Body of pancreas (tissue), 4 donors: ENCODE measurements around the gene STRIP2. TPM values are rescaled to one million over a fixed set of nuclear protein-coding genes. Genes with fewer than 3 reads are reported as not detected.
"Not testable (repeated sequence)": the region's sequence is repeated elsewhere in the genome, so short reads cannot be mapped to it uniquely, and the experiment has no call there.

Experiments
- ATAC-seq: fragments of 150-250 bp; one replicate; pipeline ENCODE4 v1.9.1; 2016
- DNase-seq, 4 donors: peaks; one replicate each; pipeline ENCODE4 v3.0.0-alpha.2; 2019
- H3K27ac ChIP-seq, 4 donors: fragments of 200-600 bp; sonication (generic); 1 replicate in 3 of 4; 2 replicates in 1 of 4; pipeline versions ENCODE4 v1.5.1 to v1.6.1; 2016 to 2019; ENCODE audit warnings: mild to moderate bottlenecking in 1 of 4, mixed read lengths in 1 of 4, moderate library complexity in 1 of 4
- H3K27me3 ChIP-seq, 2 donors: fragments of 200-600 bp; sonication (generic); one replicate each; pipeline ENCODE4 v1.6.0; 2016; ENCODE audit warnings: mild to moderate bottlenecking in 1 of 2
- H3K36me3 ChIP-seq, 2 donors: fragments of 200-600 bp; sonication (generic); replicated peaks in 1 of 2; 2 replicates each; pipeline ENCODE4 v1.5.1; 2016; ENCODE audit warnings: low read depth in 2 of 2; ENCODE audit not compliant: insufficient read depth in 1 of 2
- H3K4me1 ChIP-seq: fragments of 200-600 bp; sonication (generic); one replicate; pipeline ENCODE4 v1.6.0; 2016
- H3K4me3 ChIP-seq, 2 donors: fragments of 200-600 bp; sonication (generic); 1 replicate in 1 of 2; 2 replicates in 1 of 2; pipeline ENCODE4 v1.5.1; 2016 to 2019
- H3K9me3 ChIP-seq, 3 donors: fragments of 200-600 bp; sonication (generic); 1 replicate in 2 of 3; 2 replicates in 1 of 3; pipeline ENCODE4 v1.5.1; 2016
- POLR2A ChIP-seq, 3 donors: fragments of 450-650 bp; IDR thresholded peaks; one replicate each; pipeline ENCODE4 v1.6.1; 2016; ENCODE audit warnings: antibody characterized with exemption in 3 of 3, mild to moderate bottlenecking in 2 of 3
- WGBS, 2 donors: methylation state at CpG; one replicate each; pipeline ENCODE4 v1.1.5; 2017; 5-methylcytosine and 5-hydroxymethylcytosine counted together
- intact Hi-C: fragments of 100-400 bp; cut with DNase I; formaldehyde crosslinking; loops from one replicate; pipeline ENCODE4 v1.15.1; 2023
- total RNA-seq, 2 donors: library from RNA; depleted of rRNA; stranded (reverse); fragments of >200 nt; gene quantifications; one replicate each; pipeline ENCODE4 v1.1.0, GENCODE V29; 2016
- TF ChIP-seq, protein P1 (sequence below), 7 experiments: fragments of 450-650 bp in 4 of 7; fragments of 200-600 bp in 3 of 7; sonication (generic) in 3 of 7; IDR thresholded peaks; one replicate each; pipeline ENCODE4 v1.5.1; 2016 to 2019; ENCODE audit warnings: antibody characterized with exemption in 7 of 7

STRIP2 gene
- total RNA-seq, 2 donors from 2014 or later = 0.26 TPM; not detected in 1

DNA sequence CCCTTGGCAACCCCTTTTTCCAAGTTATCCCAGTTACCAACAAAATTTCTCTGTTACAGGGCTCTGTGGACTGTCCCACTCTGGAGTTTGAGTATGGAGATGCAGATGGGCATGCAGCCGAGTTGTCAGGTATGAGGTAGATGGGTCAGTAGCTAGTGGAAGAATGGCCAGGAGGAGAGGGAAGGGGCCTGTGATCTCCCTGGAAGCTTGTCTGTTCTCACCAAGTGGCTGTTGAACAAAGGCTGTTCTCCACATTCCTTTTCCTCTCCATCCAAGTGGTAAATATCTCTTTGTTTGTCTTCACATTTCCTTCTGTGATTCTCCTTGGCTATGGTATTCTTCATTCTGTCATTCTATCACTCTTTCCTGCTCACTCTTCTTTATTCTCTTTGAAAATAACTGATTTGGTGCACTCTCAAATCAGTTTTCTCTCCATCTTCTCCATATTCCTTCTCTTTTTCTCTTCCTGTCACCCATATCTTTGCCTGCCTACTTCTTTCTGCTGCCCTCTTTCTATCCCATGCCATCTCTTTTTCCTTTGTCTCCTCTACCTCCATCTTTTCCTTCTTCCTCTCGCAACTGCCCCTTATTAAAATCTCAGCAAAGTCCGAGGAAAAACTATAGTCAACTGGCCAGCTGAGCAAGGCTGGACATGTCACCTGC is 5.9 kb downstream of the STRIP2 start:
- peaks cover 15% of the 10 kb centered on the region for H3K4me1 ChIP-seq
- no peak for TF ChIP-seq POLR2A (IDR thresholded peaks at IDR 0.05)
- TF ChIP-seq, protein P1, sequence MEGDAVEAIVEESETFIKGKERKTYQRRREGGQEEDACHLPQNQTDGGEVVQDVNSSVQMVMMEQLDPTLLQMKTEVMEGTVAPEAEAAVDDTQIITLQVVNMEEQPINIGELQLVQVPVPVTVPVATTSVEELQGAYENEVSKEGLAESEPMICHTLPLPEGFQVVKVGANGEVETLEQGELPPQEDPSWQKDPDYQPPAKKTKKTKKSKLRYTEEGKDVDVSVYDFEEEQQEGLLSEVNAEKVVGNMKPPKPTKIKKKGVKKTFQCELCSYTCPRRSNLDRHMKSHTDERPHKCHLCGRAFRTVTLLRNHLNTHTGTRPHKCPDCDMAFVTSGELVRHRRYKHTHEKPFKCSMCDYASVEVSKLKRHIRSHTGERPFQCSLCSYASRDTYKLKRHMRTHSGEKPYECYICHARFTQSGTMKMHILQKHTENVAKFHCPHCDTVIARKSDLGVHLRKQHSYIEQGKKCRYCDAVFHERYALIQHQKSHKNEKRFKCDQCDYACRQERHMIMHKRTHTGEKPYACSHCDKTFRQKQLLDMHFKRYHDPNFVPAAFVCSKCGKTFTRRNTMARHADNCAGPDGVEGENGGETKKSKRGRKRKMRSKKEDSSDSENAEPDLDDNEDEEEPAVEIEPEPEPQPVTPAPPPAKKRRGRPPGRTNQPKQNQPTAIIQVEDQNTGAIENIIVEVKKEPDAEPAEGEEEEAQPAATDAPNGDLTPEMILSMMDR (IDR thresholded peaks at IDR 0.05) = no peak
- H3K9me3 ChIP-seq = no peaks in the 10 kb centered on the region
- ATAC-seq (no peak), DNase-seq (no peak)
- no peak overlapping the region for H3K27ac ChIP-seq
- H3K4me3 ChIP-seq = no peak overlapping the region
- 88 to 92% methylated on average over 3 of the region's 3 CpGs for WGBS, 2 donors
- H3K36me3 ChIP-seq = no peaks in the 10 kb centered on the region
- intact Hi-C loops = no loop called here
- no peaks in the 10 kb centered on the region for H3K27me3 ChIP-seq

DNA sequence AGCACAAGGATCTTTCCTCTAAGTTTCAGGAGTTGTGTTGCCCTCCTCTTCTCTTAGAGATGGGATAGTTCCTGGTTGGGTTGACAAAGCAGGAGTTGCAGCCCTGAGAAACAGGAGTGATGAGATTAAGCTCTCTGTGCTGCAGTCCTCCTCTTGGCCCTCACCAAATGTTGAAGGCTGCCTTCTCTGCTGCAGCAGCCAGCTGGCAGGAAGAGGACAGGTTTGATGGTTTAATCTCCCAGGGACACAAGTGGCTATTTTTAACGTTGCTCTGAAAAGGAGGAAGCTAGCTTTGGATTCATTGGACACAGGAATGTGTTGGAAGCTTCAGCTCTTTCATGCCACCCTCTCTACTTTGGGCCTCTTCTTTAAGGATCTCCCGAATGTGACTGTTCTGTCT is 9.4 kb downstream of the STRIP2 start:
- Histone ChIP-seq H3K4me1 (peaks cover 13% of the 10 kb centered on the region), H3K27me3 (no peaks in the 10 kb centered on the region), H3K9me3 (no peaks in the 10 kb centered on the region), H3K4me3 (no peak overlapping the region), H3K36me3 (no peaks in the 10 kb centered on the region), H3K27ac (no peak overlapping the region)
- ATAC-seq (peak; percentile 60), DNase-seq (peak; percentile 19 to 57 (median 41))
- no peak for TF ChIP-seq POLR2A (IDR thresholded peaks at IDR 0.05)
- TF ChIP-seq, protein P1 (IDR thresholded peaks at IDR 0.05) = no peak
- 11 to 16% methylated on average over 2 of the region's 2 CpGs for WGBS, 2 donors
- intact Hi-C loops = no loop called here

DNA sequence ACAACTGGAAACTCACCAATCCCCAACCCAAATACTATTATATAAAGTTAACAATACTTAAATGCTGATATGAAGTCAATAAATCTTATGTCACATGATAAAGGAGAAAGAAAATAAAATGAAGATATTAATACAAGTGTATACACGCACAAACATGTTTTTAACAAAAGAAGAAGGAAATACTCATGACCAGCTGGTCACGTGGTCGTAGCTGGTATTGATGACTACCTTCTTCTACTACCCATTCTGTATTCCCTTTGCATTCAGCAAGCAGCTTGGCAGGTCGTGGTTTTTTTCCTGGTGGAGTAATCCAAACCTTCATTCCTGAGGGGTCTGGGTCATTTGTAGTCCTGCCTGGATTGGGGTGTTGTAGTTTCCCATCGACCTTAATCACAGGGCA is 10.5 kb downstream of the STRIP2 start:
- ATAC-seq, H3K4me3 ChIP-seq, intact Hi-C loops, H3K36me3 ChIP-seq, DNase-seq, H3K27me3 ChIP-seq, H3K9me3 ChIP-seq, H3K27ac ChIP-seq: not testable (repeated sequence)
- peaks cover 13% of the 10 kb centered on the region for H3K4me1 ChIP-seq
- 92 to 96% methylated on average over 5 of the region's 5 CpGs for WGBS, 2 donors

DNA sequence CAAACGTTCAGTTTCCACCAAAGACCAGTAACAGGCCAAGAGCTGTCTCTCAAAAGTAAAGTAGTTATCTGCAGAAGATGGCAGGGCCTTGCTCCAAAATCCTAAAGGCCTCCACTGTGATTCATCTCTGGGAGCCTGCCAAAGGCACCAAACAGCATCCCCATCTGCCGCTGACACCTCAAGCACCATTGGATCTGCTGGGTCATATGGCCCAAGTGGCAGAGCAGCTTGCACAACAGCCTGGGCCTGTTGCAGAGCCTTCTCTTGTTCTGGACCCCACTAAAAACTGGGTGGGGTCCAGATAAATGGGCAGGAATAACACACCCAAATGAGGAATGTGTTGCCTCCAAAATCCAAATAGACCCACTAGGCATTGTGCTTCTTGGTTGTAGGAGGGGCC is 12.7 kb downstream of the STRIP2 start:
- H3K36me3 ChIP-seq, H3K4me3 ChIP-seq, H3K9me3 ChIP-seq, ATAC-seq, H3K27me3 ChIP-seq, DNase-seq, intact Hi-C loops, H3K27ac ChIP-seq: not testable (repeated sequence)
- H3K4me1 ChIP-seq = peaks cover 13% of the 10 kb centered on the region
- 33 to 35% methylated on average over 2 of the region's 2 CpGs for WGBS, 2 donors

DNA sequence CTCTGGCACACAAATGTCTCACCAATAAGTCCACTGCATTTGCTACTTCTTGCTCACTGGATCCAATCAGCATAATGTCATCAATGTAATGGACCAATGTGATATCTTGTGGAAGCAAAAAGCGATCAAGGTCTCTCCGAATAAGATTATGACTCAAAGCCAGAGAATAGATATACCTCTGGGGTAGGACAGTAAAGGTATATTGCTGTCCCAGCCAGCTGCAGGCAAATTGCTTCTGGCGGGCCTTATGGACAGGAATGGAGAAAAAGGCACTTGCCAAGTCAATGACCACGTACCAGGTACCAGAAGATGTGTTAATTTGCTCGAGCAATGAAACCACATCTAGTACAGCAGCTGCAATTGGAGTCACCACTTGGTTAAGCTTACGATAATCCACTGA is 13.2 kb downstream of the STRIP2 start:
- H3K4me3 ChIP-seq, H3K9me3 ChIP-seq, DNase-seq, H3K27me3 ChIP-seq, intact Hi-C loops, H3K36me3 ChIP-seq, H3K27ac ChIP-seq, ATAC-seq: not testable (repeated sequence)
- peaks cover 15% of the 10 kb centered on the region for H3K4me1 ChIP-seq
- WGBS, 2 donors = 96 to 98% methylated on average over 6 of the region's 6 CpGs

DNA sequence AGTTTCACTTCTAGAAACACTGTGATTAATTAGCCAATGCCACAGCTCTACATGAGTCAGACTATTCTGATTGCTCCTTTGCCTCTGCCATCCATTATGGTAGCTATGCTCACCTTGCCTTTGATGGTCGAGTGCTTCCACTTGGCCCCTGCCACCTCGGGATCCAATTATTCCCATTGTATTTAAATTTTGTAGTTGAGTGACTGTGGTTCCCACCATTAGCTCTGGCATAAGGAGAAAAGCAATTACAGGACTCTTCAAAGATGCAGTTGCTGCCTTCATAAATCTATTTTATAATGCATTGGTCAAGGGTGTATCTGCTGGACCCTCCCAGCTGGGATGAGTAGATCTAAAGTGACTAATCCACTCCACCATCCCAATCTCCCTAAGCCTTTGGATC is 14.4 kb downstream of the STRIP2 start:
- intact Hi-C loops, H3K9me3 ChIP-seq, H3K27me3 ChIP-seq, H3K27ac ChIP-seq, H3K4me3 ChIP-seq, DNase-seq, H3K36me3 ChIP-seq, ATAC-seq: not testable (repeated sequence)
- H3K4me1 ChIP-seq = peaks cover 19% of the 10 kb centered on the region
- 71 to 82% methylated on average over 2 of the region's 2 CpGs for WGBS, 2 donors

DNA sequence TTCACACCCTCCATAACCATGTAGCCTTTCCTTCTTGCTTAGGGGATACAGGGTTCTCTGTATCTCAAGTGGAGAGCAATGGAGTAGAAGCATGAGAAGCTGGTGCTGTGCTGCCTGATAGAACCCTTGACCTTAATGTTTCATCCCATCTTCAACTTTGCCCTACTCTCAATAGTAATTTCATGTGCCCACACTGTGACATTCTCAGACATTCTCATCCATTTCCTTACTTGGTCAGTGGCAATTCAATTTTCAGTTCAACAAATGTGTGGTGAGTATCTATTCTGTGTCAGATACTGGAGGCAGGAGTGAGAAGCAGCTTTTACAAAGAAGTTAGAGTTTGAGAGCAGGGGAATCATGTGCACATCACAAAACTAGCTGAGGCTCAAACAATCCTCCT is 16.1 kb downstream of the STRIP2 start:
- Histone ChIP-seq H3K9me3 (no peaks in the 10 kb centered on the region), H3K27ac (no peak overlapping the region), H3K4me1 (peaks cover 22% of the 10 kb centered on the region), H3K4me3 (no peak overlapping the region), H3K27me3 (no peaks in the 10 kb centered on the region), H3K36me3 (no peaks in the 10 kb centered on the region)
- DNase-seq (no peak), ATAC-seq (no peak)
- intact Hi-C loops = no loop called here
- no peak for TF ChIP-seq POLR2A (IDR thresholded peaks at IDR 0.05)
- TF ChIP-seq, protein P1 (IDR thresholded peaks at IDR 0.05) = no peak
